GM12864 (cell line): ENCODE results near the gene DCLK1.

ENCODE experiments used
- DNase-seq: peaks from one replicate; pipeline ENCODE4 v3.0.0-alpha.2; 2011; ENCODE audit warnings: low read depth
- H3K4me3 ChIP-seq: 2 replicates; pipeline ENCODE4 v1.5.1; 2011; ENCODE audit warnings: mild to moderate bottlenecking, low read depth, low read length, control low read depth
- CTCF ChIP-seq: IDR thresholded peaks from 2 replicates; pipeline ENCODE4 v1.5.1; 2011; ENCODE audit warnings: low read depth, mild to moderate bottlenecking, moderate library complexity, low read length, control low read depth, inconsistent platforms; ENCODE audit errors: missing control alignments

DCLK1 gene

GRCh38 chr13:35856721-35857364 is 274.3 kb downstream of the DCLK1 start:
- TF ChIP-seq CTCF = no peak
- no peak for DNase-seq
- no peak overlapping the region for H3K4me3 ChIP-seq

- no peak for DNase-seq
- TF ChIP-seq CTCF = no peak
- no peak overlapping the region for H3K4me3 ChIP-seq
These were observed 275.1 kb downstream of the DCLK1 start for GRCh38 chr13:35856084-35856483.

- no peak for TF ChIP-seq CTCF
- no peak overlapping the region for H3K4me3 ChIP-seq
- no peak for DNase-seq
These were observed 275.6 kb downstream of the DCLK1 start for GRCh38 chr13:35855531-35856019.

- TF ChIP-seq CTCF = no peak
- no peak overlapping the region for H3K4me3 ChIP-seq
- DNase-seq = no peak
These were observed 276.9 kb downstream of the DCLK1 start for GRCh38 chr13:35854286-35854685.

- DNase-seq = no peak
- H3K4me3 ChIP-seq = no peak overlapping the region
- TF ChIP-seq CTCF = no peak
These were observed 279.3 kb downstream of the DCLK1 start for GRCh38 chr13:35851881-35852280.

GRCh38 chr13:35851356-35851755 is 279.8 kb downstream of the DCLK1 start:
- H3K4me3 ChIP-seq = no peak overlapping the region
- DNase-seq = no peak
- no peak for TF ChIP-seq CTCF

- TF ChIP-seq CTCF = no peak
- no peak overlapping the region for H3K4me3 ChIP-seq
- DNase-seq = no peak
These were observed 280.6 kb downstream of the DCLK1 start for GRCh38 chr13:35850569-35850968.
